HG03045 (cell line): ENCODE measurements around the gene ANKRD13A.
A peak's percentile ranks its signal among the peaks of the same experiment; 100 is the strongest.
"Not testable (repeated sequence)": the region's sequence is repeated elsewhere in the genome, so short reads cannot be mapped to it uniquely, and the experiment has no call there.

Source experiments
- ATAC-seq: cut with Tn5 transposase; IDR thresholded peaks from one replicate; pipeline ENCODE4 v1.9.1; 2021; ENCODE audit warnings: mild to moderate bottlenecking, moderate library complexity; ENCODE audit not compliant: unreplicated experiment

The ANKRD13A gene

GRCh38 chr12:110047297-110047940 lies 48.2 kb downstream of the ANKRD13A start:
- ATAC-seq: no peak

- peak; percentile 98 for ATAC-seq
These were observed 49.2 kb downstream of the ANKRD13A start, which contains the start of gene C12orf76 for GRCh38 chr12:110048242-110049027. Gene C12orf76 (minus strand): TSS chr12:110048522. CDS start chr12:110048495, 27 bp downstream.

GRCh38 chr12:110049034-110049433 lies 49.8 kb downstream of the ANKRD13A start:
- not testable (repeated sequence) for ATAC-seq

GRCh38 chr12:110049666-110050065 lies 50.4 kb downstream of the ANKRD13A start:
- ATAC-seq: not testable (repeated sequence)

GRCh38 chr12:110050927-110051326 lies 51.7 kb downstream of the ANKRD13A start:
- ATAC-seq: no peak

- ATAC-seq: not testable (repeated sequence)
These were observed 56.4 kb downstream of the ANKRD13A start for GRCh38 chr12:110055375-110056352.

GRCh38 chr12:110056643-110057042 lies 57.4 kb downstream of the ANKRD13A start:
- ATAC-seq: not testable (repeated sequence)

- ATAC-seq: no peak
These were observed 59.8 kb downstream of the ANKRD13A start for GRCh38 chr12:110058875-110059615.

- no peak for ATAC-seq
These were observed 60.4 kb downstream of the ANKRD13A start for GRCh38 chr12:110059651-110060000.

- no peak for ATAC-seq
These were observed 63.0 kb downstream of the ANKRD13A start for GRCh38 chr12:110062241-110062640.

- ATAC-seq: no peak
These were observed 66.3 kb downstream of the ANKRD13A start for GRCh38 chr12:110065540-110065939.

GRCh38 chr12:110067531-110067930 lies 68.3 kb downstream of the ANKRD13A start:
- ATAC-seq: no peak

- ATAC-seq: not testable (repeated sequence)
These were observed 68.9 kb downstream of the ANKRD13A start for GRCh38 chr12:110068115-110068514.

- ATAC-seq: no peak
These were observed 69.4 kb downstream of the ANKRD13A start for GRCh38 chr12:110068654-110069053.

GRCh38 chr12:110071504-110071903 lies 72.3 kb downstream of the ANKRD13A start:
- no peak for ATAC-seq

- ATAC-seq: no peak
These were observed 72.7 kb downstream of the ANKRD13A start for GRCh38 chr12:110071967-110072366.

- ATAC-seq: not testable (repeated sequence)
These were observed 73.4 kb downstream of the ANKRD13A start for GRCh38 chr12:110072636-110073035.

- ATAC-seq: no peak
These were observed 74.0 kb downstream of the ANKRD13A start for GRCh38 chr12:110073049-110073831.

- ATAC-seq: no peak
These were observed 74.9 kb downstream of the ANKRD13A start for GRCh38 chr12:110074089-110074488.

GRCh38 chr12:110075880-110076279 lies 76.7 kb downstream of the ANKRD13A start:
- ATAC-seq: no peak
